Activated CD4-positive, alpha-beta memory T cell treated with anti-CD3 and anti-CD28 coated beads, Interleukin-2, amount 10 ng/mL, durations not matched to agents 7 days and 5 days (primary cell): ENCODE data around the gene ESAM. TPM values are rescaled to one million over a fixed set of nuclear protein-coding genes. Genes with fewer than 3 reads are reported as not detected.

Experiments used
- CTCF ChIA-PET: fragments of 350-600 bp; sonication (Branson Sonifier 250); formaldehyde crosslinking; loops from one replicate; lab custom pipeline; 2021; ENCODE audit warnings: antibody characterized with exemption, inconsistent platforms; lab: Charles Lee
- POLR2A ChIA-PET: fragments of 350-600 bp; sonication (Branson Sonifier 250); formaldehyde crosslinking; loops from one replicate; lab custom pipeline; 2021; ENCODE audit warnings: antibody characterized with exemption; lab: Charles Lee
- DNase-seq: peaks from one replicate; pipeline ENCODE4 v3.0.0-alpha.2; 2020
- H3K27ac Mint-ChIP-seq: one replicate; pipeline ENCODE4 v1.8.0; 2021; ENCODE audit warnings: mild to moderate bottlenecking, mixed read lengths
- H3K27me3 Mint-ChIP-seq: one replicate; pipeline ENCODE4 v1.8.0; 2021; ENCODE audit warnings: mixed read lengths
- H3K36me3 Mint-ChIP-seq: one replicate; pipeline ENCODE4 v1.8.0; 2021; ENCODE audit warnings: low read depth, mixed read lengths
- H3K4me1 Mint-ChIP-seq: one replicate; pipeline ENCODE4 v1.8.0; 2021; ENCODE audit warnings: mixed read lengths
- H3K4me3 Mint-ChIP-seq: one replicate; pipeline ENCODE4 v1.8.0; 2021; ENCODE audit warnings: mild to moderate bottlenecking, mixed read lengths
- H3K9me3 Mint-ChIP-seq: one replicate; pipeline ENCODE4 v1.8.0; 2021; ENCODE audit warnings: mixed read lengths
- total RNA-seq, 2 experiments: library from RNA; stranded (reverse); gene quantifications; one replicate each; pipeline ENCODE4 v1.2.3, GENCODE V29; 2021

The ESAM gene
- total RNA-seq, 2 experiments from 2014 or later: 1.0 to 1.6 TPM

GRCh38 chr11:124748100-124748418 lies 14.0 kb downstream of the ESAM start:
- Mint-ChIP-seq H3K27me3 (peaks cover 5% of the 10 kb centered on the region), H3K4me3 (no peak overlapping the region), H3K9me3 (no peaks in the 10 kb centered on the region), H3K27ac (no peak overlapping the region), H3K4me1 (peaks cover 32% of the 10 kb centered on the region), H3K36me3 (no peaks in the 10 kb centered on the region)
- ChIA-PET CTCF (interaction anchor here (0.6 to 4.0 kb wide), 3 partner anchors 10 to 88 kb away, joined by 4 to 19 read pairs (median 6); no protein-coding TSS in a partner anchor), POLR2A (interaction anchor here (2.0 kb wide), 1 partner anchor 15 kb away, joined by 5 read pairs; no protein-coding TSS in a partner anchor)
- DNase-seq: no peak

GRCh38 chr11:124747406-124748099 lies 14.5 kb downstream of the ESAM start:
- POLR2A ChIA-PET: interaction anchor here (1.3 to 2.3 kb wide), 6 partner anchors 9 to 206 kb away, joined by 4 to 12 read pairs (median 6); partner anchors contain the start of genes CCDC15, MSANTD2 and TBRG1
- Mint-ChIP-seq H3K27ac (no peak overlapping the region), H3K4me3 (peak overlapping the region; percentile 95)

GRCh38 chr11:124746621-124747243 lies 15.4 kb downstream of the ESAM start:
- Mint-ChIP-seq H3K27me3 (peaks cover 8% of the 10 kb centered on the region), H3K4me1 (peaks cover 32% of the 10 kb centered on the region), H3K4me3 (peak overlapping the region; percentile 95), H3K36me3 (no peaks in the 10 kb centered on the region), H3K9me3 (no peaks in the 10 kb centered on the region), H3K27ac (peak overlapping the region; percentile 89)
- POLR2A ChIA-PET: interaction anchor here (0.9 to 2.3 kb wide), 12 partner anchors 9 to 207 kb away, joined by 3 to 12 read pairs (median 4); partner anchors contain the start of genes CCDC15, MSANTD2, SIAE and SPA17
- CTCF ChIA-PET: interaction anchor here (0.5 to 5.8 kb wide), 30 partner anchors 9 to 768 kb away, joined by 3 to 60 read pairs (median 4); partner anchors contain the start of genes ESAM, MSANTD2, SIAE and SPA17
- DNase-seq: peak; percentile 83

More at GRCh38 chr11:124747406-124748099, 14.5 kb downstream of the ESAM start:
- H3K27me3 Mint-ChIP-seq: peaks cover 7% of the 10 kb centered on the region
- CTCF ChIA-PET: interaction anchor here (0.5 to 5.8 kb wide), 20 partner anchors 11 to 767 kb away, joined by 3 to 60 read pairs (median 7); partner anchors contain the start of genes ESAM, MSANTD2, SIAE and SPA17
- H3K36me3 Mint-ChIP-seq: no peaks in the 10 kb centered on the region
- no peak for DNase-seq
- H3K4me1 Mint-ChIP-seq: peaks cover 32% of the 10 kb centered on the region
- H3K9me3 Mint-ChIP-seq: no peaks in the 10 kb centered on the region

- H3K36me3 Mint-ChIP-seq: no peaks in the 10 kb centered on the region
- peaks cover 9% of the 10 kb centered on the region for H3K27me3 Mint-ChIP-seq
- POLR2A ChIA-PET: interaction anchor here (0.9 to 2.3 kb wide), 11 partner anchors 10 to 208 kb away, joined by 3 to 12 read pairs (median 4); partner anchors contain the start of genes CCDC15, MSANTD2, SIAE and SPA17
- peaks cover 32% of the 10 kb centered on the region for H3K4me1 Mint-ChIP-seq
- H3K4me3 Mint-ChIP-seq: peak overlapping the region; percentile 95
- peak; percentile 50 for DNase-seq
- H3K27ac Mint-ChIP-seq: peak overlapping the region; percentile 89
- H3K9me3 Mint-ChIP-seq: no peaks in the 10 kb centered on the region
- CTCF ChIA-PET: interaction anchor here (0.8 to 5.8 kb wide), 27 partner anchors 9 to 631 kb away, joined by 3 to 60 read pairs (median 6); partner anchors contain the start of genes ESAM, MSANTD2, SIAE and SPA17
Measured at GRCh38 chr11:124745835-124746620, 16.1 kb downstream of the ESAM start.

GRCh38 chr11:124745270-124745834 lies 16.7 kb downstream of the ESAM start:
- ChIA-PET POLR2A (interaction anchor here (1.2 to 2.3 kb wide), 5 partner anchors 13 to 122 kb away, joined by 3 to 12 read pairs (median 5); partner anchors contain the start of genes MSANTD2 and TBRG1), CTCF (interaction anchor here (0.9 to 5.8 kb wide), 11 partner anchors 11 to 101 kb away, joined by 3 to 60 read pairs (median 8); partner anchors contain the start of genes ESAM, MSANTD2, SIAE and SPA17)
- Mint-ChIP-seq H3K4me3 (peak overlapping the region; percentile 51), H3K27me3 (peaks cover 14% of the 10 kb centered on the region), H3K4me1 (peaks cover 36% of the 10 kb centered on the region), H3K9me3 (no peaks in the 10 kb centered on the region), H3K36me3 (no peaks in the 10 kb centered on the region), H3K27ac (no peak overlapping the region)
- no peak for DNase-seq

- Mint-ChIP-seq H3K36me3 (no peaks in the 10 kb centered on the region), H3K27me3 (peaks cover 29% of the 10 kb centered on the region), H3K27ac (no peak overlapping the region), H3K4me1 (peaks cover 25% of the 10 kb centered on the region), H3K4me3 (no peak overlapping the region), H3K9me3 (no peaks in the 10 kb centered on the region)
- ChIA-PET POLR2A (no interaction called here), CTCF (interaction anchor here (0.8 to 5.8 kb wide), 5 partner anchors 9 to 116 kb away, joined by 3 to 60 read pairs (median 7); partner anchors contain the start of gene ESAM)
- no peak for DNase-seq
Measured at GRCh38 chr11:124743050-124743449, 19.0 kb downstream of the ESAM start.

- POLR2A ChIA-PET: no interaction called here
- Mint-ChIP-seq H3K36me3 (no peaks in the 10 kb centered on the region), H3K27ac (no peak overlapping the region), H3K4me1 (peaks cover 23% of the 10 kb centered on the region), H3K9me3 (no peaks in the 10 kb centered on the region), H3K4me3 (no peak overlapping the region), H3K27me3 (peaks cover 29% of the 10 kb centered on the region)
- DNase-seq: no peak
- CTCF ChIA-PET: interaction anchor here (0.8 to 5.8 kb wide), 6 partner anchors 8 to 119 kb away, joined by 3 to 60 read pairs (median 5); partner anchors contain the start of gene ESAM
Measured at GRCh38 chr11:124742555-124742954, 19.5 kb downstream of the ESAM start.

- peak; percentile 54 for DNase-seq
- POLR2A ChIA-PET: interaction anchor here (0.9 to 2.8 kb wide), 3 partner anchors 17 to 67 kb away, joined by 3 to 11 read pairs (median 6); partner anchors contain the start of genes SIAE and SPA17
- CTCF ChIA-PET: interaction anchor here (0.6 to 1.8 kb wide), 8 partner anchors 10 to 1591 kb away, joined by 3 to 7 read pairs (median 4); no protein-coding TSS in a partner anchor
- Mint-ChIP-seq H3K9me3 (no peaks in the 10 kb centered on the region), H3K27me3 (peaks cover 35% of the 10 kb centered on the region), H3K27ac (no peak overlapping the region), H3K4me3 (peak overlapping the region; percentile 77), H3K4me1 (peaks cover 18% of the 10 kb centered on the region), H3K36me3 (no peaks in the 10 kb centered on the region)
Measured at GRCh38 chr11:124740277-124740882, 21.7 kb downstream of the ESAM start.

GRCh38 chr11:124739479-124740276 lies 22.4 kb downstream of the ESAM start, which contains the start of gene NRGN:
Gene NRGN (plus strand): TSS chr11:124739942. CDS start chr11:124740085, 143 bp downstream.
- Mint-ChIP-seq H3K27ac (no peak within 1 kb of the TSS), H3K27me3 (peaks cover 35% of the 10 kb centered on the region), H3K4me1 (peaks cover 14% of the 10 kb centered on the region), H3K9me3 (no peaks in the 10 kb centered on the region), H3K36me3 (no peaks in the 10 kb centered on the region), H3K4me3 (peak within 1 kb of the TSS; percentile 77)
- peak; percentile 86 for DNase-seq
- POLR2A ChIA-PET: interaction anchor here (0.9 to 2.8 kb wide), 3 partner anchors 16 to 66 kb away, joined by 3 to 11 read pairs (median 6); partner anchors contain the start of genes SIAE and SPA17
- CTCF ChIA-PET: interaction anchor here (0.6 to 1.8 kb wide), 7 partner anchors 11 to 1590 kb away, joined by 3 to 6 read pairs (median 4); no protein-coding TSS in a partner anchor

- peaks cover 39% of the 10 kb centered on the region for H3K27me3 Mint-ChIP-seq
- peak overlapping the region; percentile 77 for H3K4me3 Mint-ChIP-seq
- CTCF ChIA-PET: interaction anchor here (1.1 to 1.4 kb wide), 2 partner anchors 24 to 98 kb away, joined by 4 to 6 read pairs; no protein-coding TSS in a partner anchor
- peaks cover 14% of the 10 kb centered on the region for H3K4me1 Mint-ChIP-seq
- H3K9me3 Mint-ChIP-seq: no peaks in the 10 kb centered on the region
- POLR2A ChIA-PET: interaction anchor here (1.0 to 2.8 kb wide), 2 partner anchors 24 to 65 kb away, joined by 6 to 11 read pairs; partner anchors contain the start of genes SIAE and SPA17
- DNase-seq: no peak
- no peaks in the 10 kb centered on the region for H3K36me3 Mint-ChIP-seq
- H3K27ac Mint-ChIP-seq: no peak overlapping the region
Measured at GRCh38 chr11:124738713-124739478, 23.2 kb downstream of the ESAM start.
